Measurements from ENCODE around the gene ONECUT3. TPM values are rescaled to one million over a fixed set of nuclear protein-coding genes. Genes with fewer than 3 reads are reported as not detected.

Gene ONECUT3
- total RNA-seq, 4 donors from 2014 or later = 0.04 TPM; not detected in 3

DNA sequence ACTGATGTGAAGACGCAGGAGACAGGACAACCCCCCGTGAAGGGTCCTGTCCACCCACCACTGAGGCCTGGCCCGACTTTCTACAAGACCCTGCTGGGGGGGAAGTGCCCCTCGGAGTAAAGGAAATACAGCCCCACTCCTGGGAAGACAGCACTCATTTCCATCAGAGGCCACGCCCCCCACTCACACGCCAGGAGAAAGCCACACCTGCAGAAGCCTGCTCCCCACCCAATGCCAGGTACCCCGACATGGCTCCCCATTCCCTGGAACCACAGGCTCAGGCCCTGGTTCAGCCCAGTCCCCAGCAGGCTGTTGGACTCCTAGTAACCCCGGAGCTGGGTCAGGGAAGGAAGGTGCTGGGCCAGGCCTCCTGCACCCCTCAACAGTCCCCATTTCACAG lies 69.7 kb downstream of the ONECUT3 start:
- no peak overlapping the region for H3K4me3 ChIP-seq
- no peaks in the 10 kb centered on the region for H3K27me3 ChIP-seq
- no peaks in the 10 kb centered on the region for H3K9me3 ChIP-seq
- H3K36me3 ChIP-seq = peaks cover 0 to 99% of the 10 kb centered on the region in 2 donors
- no peak for ATAC-seq
- no peak for TF ChIP-seq EP300 (IDR thresholded peaks at IDR 0.05)
- TF ChIP-seq POLR2AphosphoS5 (IDR thresholded peaks at IDR 0.05) = no peak
- TF ChIP-seq, protein P1, sequence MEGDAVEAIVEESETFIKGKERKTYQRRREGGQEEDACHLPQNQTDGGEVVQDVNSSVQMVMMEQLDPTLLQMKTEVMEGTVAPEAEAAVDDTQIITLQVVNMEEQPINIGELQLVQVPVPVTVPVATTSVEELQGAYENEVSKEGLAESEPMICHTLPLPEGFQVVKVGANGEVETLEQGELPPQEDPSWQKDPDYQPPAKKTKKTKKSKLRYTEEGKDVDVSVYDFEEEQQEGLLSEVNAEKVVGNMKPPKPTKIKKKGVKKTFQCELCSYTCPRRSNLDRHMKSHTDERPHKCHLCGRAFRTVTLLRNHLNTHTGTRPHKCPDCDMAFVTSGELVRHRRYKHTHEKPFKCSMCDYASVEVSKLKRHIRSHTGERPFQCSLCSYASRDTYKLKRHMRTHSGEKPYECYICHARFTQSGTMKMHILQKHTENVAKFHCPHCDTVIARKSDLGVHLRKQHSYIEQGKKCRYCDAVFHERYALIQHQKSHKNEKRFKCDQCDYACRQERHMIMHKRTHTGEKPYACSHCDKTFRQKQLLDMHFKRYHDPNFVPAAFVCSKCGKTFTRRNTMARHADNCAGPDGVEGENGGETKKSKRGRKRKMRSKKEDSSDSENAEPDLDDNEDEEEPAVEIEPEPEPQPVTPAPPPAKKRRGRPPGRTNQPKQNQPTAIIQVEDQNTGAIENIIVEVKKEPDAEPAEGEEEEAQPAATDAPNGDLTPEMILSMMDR (IDR thresholded peaks at IDR 0.05) = no peak
- no peak for TF ChIP-seq POLR2A (IDR thresholded peaks at IDR 0.05)
- no peak overlapping the region for H3K27ac ChIP-seq
- peaks cover 0 to 18% (median 10%) of the 10 kb centered on the region in 3 donors for H3K4me1 ChIP-seq
- WGBS, 2 donors (ENCODE audit: low coverage in 1 of 2) = 70% methylated on average over 2 of the region's 8 CpGs; no CpG with 5 or more reads in 1 of the 2 donors

DNA sequence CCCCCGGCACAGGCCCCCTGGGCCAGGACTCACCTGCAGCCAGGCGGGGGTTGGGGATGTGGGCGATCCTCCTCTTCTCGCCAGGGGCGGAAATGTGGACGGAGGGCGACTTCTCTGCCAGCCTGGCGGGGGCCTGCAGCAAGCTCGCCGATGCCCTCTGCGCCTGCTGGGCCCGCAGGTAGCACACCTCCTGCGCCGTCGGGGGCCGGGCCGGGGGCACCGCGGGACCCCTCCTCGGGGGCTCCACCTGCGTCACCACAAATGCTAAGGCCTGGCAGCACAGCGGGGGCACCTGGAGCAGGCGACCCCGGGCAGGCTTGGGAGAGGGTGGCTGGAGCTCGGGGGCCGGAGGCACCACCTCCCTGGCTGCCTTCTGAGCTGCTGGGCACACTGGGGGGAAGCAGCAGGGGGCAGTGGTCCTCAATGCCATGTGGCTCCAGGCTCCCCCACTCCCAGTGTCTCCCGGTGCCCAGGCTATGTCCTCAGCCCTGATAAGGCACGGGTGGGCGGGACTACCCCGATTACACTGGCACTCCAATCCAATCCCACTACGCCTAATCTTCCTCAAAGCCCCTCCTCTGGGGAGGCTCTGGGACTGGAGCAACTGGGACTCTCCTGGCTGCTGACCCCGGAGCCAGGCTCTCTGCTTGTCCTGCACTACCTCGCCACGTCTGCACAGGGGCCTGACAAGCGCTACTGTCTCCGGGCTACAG lies 70.4 kb downstream of the ONECUT3 start:
- H3K9me3 ChIP-seq = no peaks in the 10 kb centered on the region
- TF ChIP-seq POLR2A (IDR thresholded peaks at IDR 0.05) (no peak), EP300 (IDR thresholded peaks at IDR 0.05) (no peak), POLR2AphosphoS5 (IDR thresholded peaks at IDR 0.05) (no peak)
- TF ChIP-seq, protein P1 (IDR thresholded peaks at IDR 0.05) = no peak
- no peak overlapping the region for H3K27ac ChIP-seq
- no peaks in the 10 kb centered on the region for H3K27me3 ChIP-seq
- no peak for ATAC-seq
- peaks cover 0 to 99% of the 10 kb centered on the region in 2 donors for H3K36me3 ChIP-seq
- no peak overlapping the region for H3K4me3 ChIP-seq
- 72 to 100% methylated on average over 2 to 3 of the region's 36 CpGs for WGBS, 2 donors (ENCODE audit: low coverage in 1 of 2)
- H3K4me1 ChIP-seq = peaks cover 0 to 18% (median 10%) of the 10 kb centered on the region in 3 donors

DNA sequence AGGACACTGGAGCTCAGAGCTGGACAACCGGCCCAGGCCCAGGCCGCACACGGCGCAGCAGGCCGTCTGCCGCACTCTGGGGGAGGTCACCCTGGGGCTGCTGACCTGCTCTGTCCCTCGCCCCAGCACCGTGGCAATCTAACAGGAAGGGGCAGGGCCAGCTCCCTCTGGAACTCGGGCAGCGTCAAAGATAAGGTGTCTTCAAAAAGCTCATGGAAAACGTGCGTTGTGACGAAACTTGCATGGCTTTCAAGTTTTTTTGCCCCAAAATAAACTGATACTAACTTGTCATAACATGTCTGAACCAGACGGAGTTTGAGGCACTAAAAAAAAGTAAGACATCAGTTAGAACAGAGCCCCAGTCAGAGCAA lies 70.9 kb downstream of the ONECUT3 start:
- WGBS, 2 donors (ENCODE audit: low coverage in 1 of 2) = 61 to 69% methylated on average over 4 to 7 of the region's 14 CpGs
- TF ChIP-seq POLR2A (IDR thresholded peaks at IDR 0.05) (no peak), EP300 (IDR thresholded peaks at IDR 0.05) (no peak), POLR2AphosphoS5 (IDR thresholded peaks at IDR 0.05) (no peak)
- TF ChIP-seq, protein P1 (IDR thresholded peaks at IDR 0.05) = no peak
- no peak for ATAC-seq
- H3K36me3 ChIP-seq = peaks cover 0 to 99% of the 10 kb centered on the region in 2 donors
- no peak overlapping the region for H3K27ac ChIP-seq
- H3K4me3 ChIP-seq = no peak overlapping the region
- no peaks in the 10 kb centered on the region for H3K27me3 ChIP-seq
- H3K9me3 ChIP-seq = no peaks in the 10 kb centered on the region
- peaks cover 0 to 18% (median 10%) of the 10 kb centered on the region in 3 donors for H3K4me1 ChIP-seq

DNA sequence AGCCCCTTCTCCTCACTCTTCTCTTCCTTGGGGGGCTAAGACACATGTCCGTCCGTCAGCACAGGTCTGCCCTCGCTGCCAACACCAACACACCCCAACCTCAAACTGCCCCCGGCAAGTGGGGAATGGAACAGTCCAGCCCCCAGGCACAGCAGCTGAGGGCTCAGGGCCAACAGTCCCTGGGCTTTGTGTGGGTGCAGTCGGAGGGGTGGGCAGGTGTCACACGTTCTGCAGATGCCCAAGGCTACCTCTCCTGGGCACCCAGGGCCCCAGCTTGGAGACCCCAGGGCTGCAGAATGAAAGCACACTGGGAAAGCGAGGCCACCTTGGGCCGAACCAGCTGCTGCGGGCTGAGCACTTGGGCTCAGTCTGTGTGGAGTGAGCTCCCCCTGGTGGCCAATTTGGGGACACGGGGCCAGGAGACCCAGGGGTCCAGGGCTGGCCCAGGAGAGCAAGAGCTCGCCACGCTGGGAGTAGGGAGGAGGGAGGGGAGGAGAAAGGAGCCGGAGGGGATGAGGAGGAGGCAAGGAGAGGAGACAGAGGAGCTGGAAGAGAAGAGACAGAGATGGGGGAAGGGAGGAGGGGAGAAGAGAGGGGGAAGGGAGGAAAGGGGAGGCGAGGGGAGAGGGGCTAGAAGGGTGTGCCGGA lies 72.7 kb downstream of the ONECUT3 start:
- Histone ChIP-seq H3K36me3 (peaks cover 0 to 98% of the 10 kb centered on the region in 2 donors), H3K4me1 (peaks cover 0 to 18% (median 10%) of the 10 kb centered on the region in 3 donors), H3K9me3 (no peaks in the 10 kb centered on the region), H3K27ac (no peak overlapping the region), H3K4me3 (no peak overlapping the region), H3K27me3 (no peaks in the 10 kb centered on the region)
- ATAC-seq = peak; percentile 82
- TF ChIP-seq, protein P1 (IDR thresholded peaks at IDR 0.05) = peak in 3 of 4 experiments; percentile 89 to 93 (median 89)
- TF ChIP-seq POLR2A (IDR thresholded peaks at IDR 0.05) = no peak
- TF ChIP-seq EP300 (IDR thresholded peaks at IDR 0.05) = no peak
- TF ChIP-seq POLR2AphosphoS5 (IDR thresholded peaks at IDR 0.05) = no peak
- WGBS, 2 donors (ENCODE audit: low coverage in 1 of 2) = 59% methylated on average over 4 of the region's 15 CpGs; no CpG with 5 or more reads in 1 of the 2 donors
